IMR-90 (cell line): ENCODE results near the gene CASKIN1. TPM values are rescaled to one million over a fixed set of nuclear protein-coding genes. Genes with fewer than 3 reads are reported as not detected.

Experiments
- ATAC-seq: fragments of 200-7000 bp; cut with Tn5 transposase; 2 replicates; pipeline ENCODE4 v1.9.1; 2020; ENCODE audit warnings: low read depth, mild to moderate bottlenecking, moderate library complexity
- BruUV-seq: library from RNA; stranded (reverse); fragments of 400-500 nt; replicated peaks from 2 replicates; lab custom pipeline; 2021; lab: Mats Ljungman, UMichigan
- CTCF ChIA-PET: fragments of 300-600 bp; formaldehyde crosslinking; extraction: SDS; loops from one replicate; lab custom pipeline; 2021; ENCODE audit warnings: antibody characterized with exemption; lab: Yijun Ruan, JAX
- POLR2A ChIA-PET: fragments of 300-600 bp; sonication (Branson Sonifier 250); formaldehyde crosslinking; loops from one replicate; lab custom pipeline; 2022; ENCODE audit warnings: antibody characterized with exemption; ENCODE audit not compliant: unreplicated experiment; lab: Charles Lee
- DNase-seq: peaks from one replicate; pipeline ENCODE4 v3.0.0; 2013
- H2AFZ ChIP-seq: replicated peaks from 2 replicates; pipeline ENCODE3; 2013; ENCODE audit warnings: low read length, mild to moderate bottlenecking; ENCODE audit not compliant: poor library complexity
- H2AK5ac ChIP-seq: 2 replicates; pipeline ENCODE4 v1.6.1; 2013; ENCODE audit warnings: low read depth, low read length, inconsistent platforms
- H2AK9ac ChIP-seq: replicated peaks from 2 replicates; pipeline ENCODE3; 2013; ENCODE audit warnings: mild to moderate bottlenecking, low read depth, low read length, moderate library complexity; ENCODE audit not compliant: poor library complexity
- H2BK120ac ChIP-seq: 2 replicates; pipeline ENCODE4 v1.6.1; 2013; ENCODE audit warnings: low read depth, low read length, inconsistent platforms
- H2BK15ac ChIP-seq: 3 replicates; pipeline ENCODE4 v1.6.1; 2013; ENCODE audit warnings: low read depth, low read length, inconsistent platforms
- H2BK20ac ChIP-seq: 2 replicates; pipeline ENCODE4 v1.6.1; 2013; ENCODE audit warnings: low read depth, mild to moderate bottlenecking, inconsistent platforms, low read length, moderate library complexity
- H2BK5ac ChIP-seq: 2 replicates; pipeline ENCODE4 v1.6.1; 2013; ENCODE audit warnings: mild to moderate bottlenecking, low read depth, low read length, inconsistent platforms; ENCODE audit not compliant: poor library complexity, severe bottlenecking
- H3K14ac ChIP-seq: replicated peaks from 2 replicates; pipeline ENCODE4 v1.6.1; 2013; ENCODE audit warnings: low read depth, low read length, inconsistent platforms
- H3K18ac ChIP-seq: 2 replicates; pipeline ENCODE4 v1.6.1; 2013; ENCODE audit warnings: low read depth, low read length, control low read depth
- H3K23ac ChIP-seq: 2 replicates; pipeline ENCODE4 v1.6.1; 2013; ENCODE audit warnings: low read depth, low read length, inconsistent platforms
- H3K27ac ChIP-seq: 2 replicates; pipeline ENCODE4 v1.5.1; 2013; ENCODE audit warnings: mild to moderate bottlenecking, control low read depth, low read length; ENCODE audit not compliant: insufficient read depth
- H3K27me3 ChIP-seq: 2 replicates; pipeline ENCODE4 v1.6.1; 2013; ENCODE audit warnings: low read length; ENCODE audit not compliant: control insufficient read depth, insufficient read depth
- H3K36me3 ChIP-seq: 2 replicates; pipeline ENCODE4 v1.6.1; 2013; ENCODE audit warnings: low read length, mixed read lengths; ENCODE audit not compliant: control insufficient read depth, insufficient read depth
- H3K4ac ChIP-seq: 2 replicates; pipeline ENCODE4 v1.6.1; 2013; ENCODE audit warnings: low read depth, low read length, inconsistent platforms
- H3K4me1 ChIP-seq: 2 replicates; pipeline ENCODE4 v1.6.1; 2013; ENCODE audit warnings: low read length, mixed read lengths; ENCODE audit not compliant: control insufficient read depth, insufficient read depth
- H3K4me2 ChIP-seq: 2 replicates; pipeline ENCODE4 v1.6.1; 2013; ENCODE audit warnings: low read depth, mild to moderate bottlenecking, control low read depth, low read length, moderate library complexity
- H3K4me3 ChIP-seq: 2 replicates; pipeline ENCODE4 v1.5.1; 2013; ENCODE audit warnings: low read depth, mild to moderate bottlenecking, control low read depth, low read length, moderate library complexity; ENCODE audit not compliant: insufficient read depth
- H3K56ac ChIP-seq: 2 replicates; pipeline ENCODE4 v1.6.1; 2013; ENCODE audit warnings: low read length, inconsistent platforms; ENCODE audit not compliant: insufficient read depth; ENCODE audit errors: extremely low read depth
- H3K79me1 ChIP-seq, 2 experiments: 2 replicates each; pipeline ENCODE4 v1.6.1; 2013; ENCODE audit warnings: low read length in 2 of 2, inconsistent platforms in 1 of 2, low read depth in 1 of 2
- H3K9ac ChIP-seq: 2 replicates; pipeline ENCODE4 v1.6.1; 2013; ENCODE audit warnings: low read depth, low read length, control low read depth
- H3K9me1 ChIP-seq: 2 replicates; pipeline ENCODE4 v1.6.1; 2013; ENCODE audit warnings: low read length, inconsistent platforms; ENCODE audit not compliant: insufficient read depth
- H3K9me3 ChIP-seq: 2 replicates; pipeline ENCODE4 v1.6.1; 2013; ENCODE audit warnings: low read length; ENCODE audit not compliant: control insufficient read depth, insufficient read depth
- H4K20me1 ChIP-seq: 2 replicates; pipeline ENCODE4 v1.6.1; 2013; ENCODE audit warnings: low read length, inconsistent platforms; ENCODE audit not compliant: insufficient read depth
- H4K5ac ChIP-seq: 2 replicates; pipeline ENCODE4 v1.6.1; 2013; ENCODE audit warnings: mild to moderate bottlenecking, low read depth, low read length, control low read depth
- H4K8ac ChIP-seq, 2 experiments: 2 replicates each; pipeline ENCODE4 v1.6.1; 2013; ENCODE audit warnings: low read depth in 2 of 2, low read length in 2 of 2, control low read depth in 1 of 2, inconsistent platforms in 1 of 2
- H4K91ac ChIP-seq: 2 replicates; pipeline ENCODE4 v1.6.1; 2013; ENCODE audit warnings: low read depth, low read length, inconsistent platforms; ENCODE audit not compliant: insufficient read depth
- BHLHE40 ChIP-seq: fragments of 150-350 bp; IDR thresholded peaks from 2 replicates; pipeline ENCODE4 v1.6.1; 2016; ENCODE audit warnings: mild to moderate bottlenecking, low read depth, low read length
- CEBPB ChIP-seq: IDR thresholded peaks from 2 replicates; pipeline ENCODE4 v1.6.1; 2012; ENCODE audit warnings: low read depth, low read length, improper control_type of control experiment
- ELK1 ChIP-seq: fragments of 150-350 bp; IDR thresholded peaks from 2 replicates; pipeline ENCODE4 v1.6.1; 2016; ENCODE audit warnings: low read depth, mild to moderate bottlenecking, low read length, moderate library complexity, borderline replicate concordance
- FOS ChIP-seq: fragments of 150-350 bp; IDR thresholded peaks from 2 replicates; pipeline ENCODE4 v1.6.1; 2016; ENCODE audit warnings: low read depth, low read length
- MAFK ChIP-seq: IDR thresholded peaks from 2 replicates; pipeline ENCODE4 v1.6.1; 2012; ENCODE audit warnings: low read depth, low read length, improper control_type of control experiment
- MXI1 ChIP-seq: IDR thresholded peaks from 2 replicates; pipeline ENCODE4 v1.6.1; 2012; ENCODE audit warnings: low read depth, mild to moderate bottlenecking, low read length, moderate library complexity, borderline replicate concordance
- NFE2L2 ChIP-seq: fragments of 150-350 bp; IDR thresholded peaks from 2 replicates; pipeline ENCODE4 v1.6.1; 2016; ENCODE audit warnings: low read depth, mild to moderate bottlenecking, low read length
- RAD21 ChIP-seq: IDR thresholded peaks from 2 replicates; pipeline ENCODE4 v1.6.1; 2012; ENCODE audit warnings: low read length, improper control_type of control experiment
- RCOR1 ChIP-seq: IDR thresholded peaks from 2 replicates; pipeline ENCODE4 v1.6.1; 2012; ENCODE audit warnings: mild to moderate bottlenecking, low read length, improper control_type of control experiment; ENCODE audit not compliant: insufficient replicate concordance
- RFX5 ChIP-seq: IDR thresholded peaks from 2 replicates; pipeline ENCODE4 v1.8.0; 2012; ENCODE audit warnings: low read depth, mild to moderate bottlenecking, low read length, moderate library complexity
- SMC3 ChIP-seq: fragments of 150-350 bp; IDR thresholded peaks from 2 replicates; pipeline ENCODE4 v1.6.1; 2016; ENCODE audit warnings: low read depth, mild to moderate bottlenecking, antibody characterized with exemption, low read length, moderate library complexity
- USF2 ChIP-seq: fragments of 150-350 bp; IDR thresholded peaks from 2 replicates; pipeline ENCODE4 v1.6.1; 2017; ENCODE audit warnings: mild to moderate bottlenecking, antibody characterized with exemption, low read length, low read depth
- WGBS, 2 experiments: methylation state at CpG; one replicate each; pipeline versions ENCODE4 v1.1.5 to v1.1.7; 2013; ENCODE audit warnings: missing lambda C conversion rate in 2 of 2; ENCODE audit not compliant: insufficient read length in 1 of 2; ENCODE audit errors: extremely low coverage in 2 of 2; 5-methylcytosine and 5-hydroxymethylcytosine counted together
- dilution Hi-C: fragments of 300-500 bp; cut with HindIII; formaldehyde crosslinking; loops from one replicate; pipeline ENCODE4 v1.14.3; 2018; ENCODE audit warnings: low sequenced_read_pairs; ENCODE audit not compliant: unreplicated experiment
- in situ Hi-C: fragments of 300-500 bp; cut with MboI; formaldehyde crosslinking; loops from 3 replicates; pipeline ENCODE4 v1.14.3; 2019; ENCODE audit warnings: low sequenced_read_pairs, inconsistent platforms, mixed read lengths
- intact Hi-C: fragments of 100-400 bp; cut with micrococcal nuclease; formaldehyde crosslinking; loops from 2 replicates; pipeline ENCODE4 v1.10.0; 2022
- polyA plus RNA-seq, 3 experiments: library from polyadenylated mRNA; depleted of rRNA; stranded (reverse); fragments of >200 nt; gene quantifications; 2 replicates each; pipeline ENCODE4 v1.2.3, GENCODE V29; 2012; ENCODE audit warnings: low replicate concordance in 1 of 3
- total RNA-seq: library from RNA; depleted of rRNA; stranded (reverse); fragments of >200 nt; gene quantifications from 2 replicates; pipeline ENCODE4 v1.2.3, GENCODE V29; 2012
- TF ChIP-seq, protein P1 (sequence below): conservative IDR thresholded peaks from 2 replicates; pipeline ENCODE4 v1.5.1; 2012; ENCODE audit warnings: mild to moderate bottlenecking, low read depth, low read length, improper control_type of control experiment

Gene CASKIN1
- total and polyA plus RNA-seq, 2 of the 4 experiments (the other 2 are of a cell fraction): 0.05 TPM; not detected in 1

- H3K79me1 ChIP-seq: no peaks in the 10 kb centered on the region
- no peak for TF ChIP-seq ELK1
- TF ChIP-seq USF2: no peak
- no peak for TF ChIP-seq RCOR1
- no peak for TF ChIP-seq BHLHE40
- TF ChIP-seq, protein P1, sequence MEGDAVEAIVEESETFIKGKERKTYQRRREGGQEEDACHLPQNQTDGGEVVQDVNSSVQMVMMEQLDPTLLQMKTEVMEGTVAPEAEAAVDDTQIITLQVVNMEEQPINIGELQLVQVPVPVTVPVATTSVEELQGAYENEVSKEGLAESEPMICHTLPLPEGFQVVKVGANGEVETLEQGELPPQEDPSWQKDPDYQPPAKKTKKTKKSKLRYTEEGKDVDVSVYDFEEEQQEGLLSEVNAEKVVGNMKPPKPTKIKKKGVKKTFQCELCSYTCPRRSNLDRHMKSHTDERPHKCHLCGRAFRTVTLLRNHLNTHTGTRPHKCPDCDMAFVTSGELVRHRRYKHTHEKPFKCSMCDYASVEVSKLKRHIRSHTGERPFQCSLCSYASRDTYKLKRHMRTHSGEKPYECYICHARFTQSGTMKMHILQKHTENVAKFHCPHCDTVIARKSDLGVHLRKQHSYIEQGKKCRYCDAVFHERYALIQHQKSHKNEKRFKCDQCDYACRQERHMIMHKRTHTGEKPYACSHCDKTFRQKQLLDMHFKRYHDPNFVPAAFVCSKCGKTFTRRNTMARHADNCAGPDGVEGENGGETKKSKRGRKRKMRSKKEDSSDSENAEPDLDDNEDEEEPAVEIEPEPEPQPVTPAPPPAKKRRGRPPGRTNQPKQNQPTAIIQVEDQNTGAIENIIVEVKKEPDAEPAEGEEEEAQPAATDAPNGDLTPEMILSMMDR: no peak
- no peak for TF ChIP-seq RAD21
- TF ChIP-seq CEBPB: no peak
- TF ChIP-seq MXI1: no peak
- TF ChIP-seq FOS: no peak
- no peak for TF ChIP-seq SMC3
- no peak for TF ChIP-seq NFE2L2
- TF ChIP-seq RFX5: no peak
- no peak for TF ChIP-seq MAFK
- peaks cover 7% of the 10 kb centered on the region; the same call in 1 of the 2 replicates for H4K20me1 ChIP-seq
- CTCF ChIA-PET: no interaction called here
- no peak overlapping the region for H2AK5ac ChIP-seq
- POLR2A ChIA-PET: interaction anchor here (0.6 kb wide), 1 partner anchor 33 kb away, joined by 3 read pairs; no protein-coding TSS in a partner anchor
- intact Hi-C loops: no loop called here
- no peak overlapping the region for H2AK9ac ChIP-seq
- BruUV-seq: no TSS peak
- H2BK20ac ChIP-seq: no peak overlapping the region
- ATAC-seq (no peak), DNase-seq (no peak)
- no peak overlapping the region for H3K23ac ChIP-seq
- no peaks in the 10 kb centered on the region; the same call in 1 of the 2 replicates for H3K27me3 ChIP-seq
- H2AFZ ChIP-seq: no peak overlapping the region
- H3K9me1 ChIP-seq: peaks cover 3% of the 10 kb centered on the region; the same call in 1 of the 2 replicates
- no peak overlapping the region for H3K9ac ChIP-seq
- H3K4ac ChIP-seq: no peak overlapping the region
- no peak overlapping the region for H3K4me2 ChIP-seq
- H3K56ac ChIP-seq: no peak overlapping the region
- H4K8ac ChIP-seq: no peak overlapping the region
- H2BK120ac ChIP-seq: no peak overlapping the region
- H3K27ac ChIP-seq: no peak overlapping the region
- no peaks in the 10 kb centered on the region for H3K9me3 ChIP-seq
- in situ Hi-C loops: no loop called here
- no peak overlapping the region for H2BK15ac ChIP-seq
- WGBS, 2 experiments: 91% methylated on average over 21 of the region's 46 CpGs; no CpG with 5 or more reads in 1 of the 2 experiments
- no peaks in the 10 kb centered on the region for H3K4me1 ChIP-seq
- no peak overlapping the region for H4K5ac ChIP-seq
- H2BK5ac ChIP-seq: no peak overlapping the region
- H4K91ac ChIP-seq: no peak overlapping the region
- H3K14ac ChIP-seq: no peak overlapping the region
- no peak overlapping the region for H3K18ac ChIP-seq
- dilution Hi-C loops: no loop called here
- H3K4me3 ChIP-seq: no peak overlapping the region
- peaks cover 14% of the 10 kb centered on the region; the same call in 1 of the 2 replicates for H3K36me3 ChIP-seq
Observed at GRCh38 chr16:2180962-2181923, 15.2 kb downstream of the CASKIN1 start.
